AG04450 (cell line): ENCODE data around the gene MMGT1. TPM values are rescaled to one million over a fixed set of nuclear protein-coding genes. Genes with fewer than 3 reads are reported as not detected.

Source experiments
- CTCF ChIA-PET: fragments of 300-600, 350-600 bp; formaldehyde crosslinking; extraction: SDS; loops from one replicate; lab custom pipeline; 2022; ENCODE audit warnings: antibody characterized with exemption, inconsistent platforms; lab: Charles Lee
- POLR2A ChIA-PET: fragments of 350-600 bp; formaldehyde crosslinking; extraction: SDS; loops from one replicate; lab custom pipeline; 2021; ENCODE audit warnings: antibody characterized with exemption, inconsistent platforms; lab: Yijun Ruan, JAX
- DNase-seq: peaks from one replicate; pipeline ENCODE4 v3.0.0-alpha.2; 2011; ENCODE audit warnings: low read depth, low spot score
- H3K27ac ChIP-seq: one replicate; pipeline ENCODE4 v1.5.1; 2012; ENCODE audit warnings: low read depth, low read length, control low read depth
- H3K27me3 ChIP-seq: one replicate; pipeline ENCODE4 v1.6.0; 2012; ENCODE audit warnings: low read length; ENCODE audit not compliant: control insufficient read depth, insufficient read depth
- H3K4me3 ChIP-seq: 2 replicates; pipeline ENCODE4 v1.5.1; 2011; ENCODE audit warnings: mild to moderate bottlenecking, low read depth, low read length, control low read depth
- H3K9me3 ChIP-seq: 2 replicates; pipeline ENCODE4 v1.5.1; 2012; ENCODE audit warnings: low read length; ENCODE audit not compliant: control insufficient read depth, insufficient read depth
- polyA minus RNA-seq: library from RNA; depleted of rRNA, polyadenylated mRNA; stranded (reverse); fragments of >200 nt; gene quantifications from 2 replicates; pipeline ENCODE4 v1.2.3, GENCODE V29; 2011; rRNA and poly(A)+ RNA removed
- polyA plus RNA-seq: library from polyadenylated mRNA; depleted of rRNA; stranded (reverse); fragments of >200 nt; gene quantifications from 2 replicates; pipeline ENCODE4 v1.2.3, GENCODE V29; 2011; rRNA removed
- TF ChIP-seq, protein P1 (sequence below): IDR thresholded peaks from 2 replicates; pipeline ENCODE4 v1.5.1; 2011; ENCODE audit warnings: low read depth, low read length, control low read depth, inconsistent platforms

The MMGT1 gene
- polyA plus RNA-seq (16.7 and 23.3 TPM in 2 replicates), polyA minus RNA-seq (11.4 and 20.7 TPM in 2 replicates)

DNA sequence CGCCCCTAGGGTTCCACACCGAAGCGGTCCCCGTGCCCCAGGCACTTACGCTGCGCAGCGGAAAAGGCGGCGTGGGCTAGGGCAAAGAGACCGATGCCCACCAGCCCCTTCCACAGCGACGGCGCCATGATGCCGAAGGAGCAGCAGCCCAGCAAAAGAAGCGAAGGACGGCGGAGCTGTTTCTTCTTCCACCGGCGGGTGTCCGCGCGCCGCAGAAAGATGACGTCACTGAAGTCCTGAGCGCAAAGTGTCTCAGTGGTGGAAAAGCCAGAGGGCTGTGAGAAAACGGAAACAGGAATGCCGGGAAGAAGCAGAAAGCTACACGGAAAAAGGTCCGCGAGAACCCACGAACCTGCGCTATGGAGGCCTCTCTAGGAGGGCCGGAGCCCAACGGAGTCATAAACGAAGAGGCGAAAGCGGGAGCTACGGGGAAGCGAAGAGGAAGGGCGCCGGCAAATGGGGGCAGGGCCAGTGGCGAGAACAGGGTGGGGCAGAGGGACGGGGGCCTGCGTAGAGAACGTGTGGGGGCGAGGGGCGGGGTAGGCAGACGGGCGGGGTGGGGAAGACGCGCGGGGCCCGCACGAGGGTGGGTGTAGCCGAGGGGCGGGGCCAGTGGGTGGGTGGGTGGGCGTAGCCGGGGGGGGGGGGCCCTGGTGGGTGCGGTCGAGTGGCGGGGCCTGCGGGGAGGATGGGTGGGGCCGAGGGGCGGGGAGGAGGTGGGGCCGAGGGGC, at the start of gene MMGT1:
MMGT1 (minus strand) TSS at position 441 of the 731 bp plus-strand sequence; CDS start at position 128, 313 bp downstream.
- ChIA-PET POLR2A (no interaction called here), CTCF (interaction anchor here (0.8 kb wide), 1 partner anchor 292 kb away, joined by 3 read pairs; no protein-coding TSS in a partner anchor)
- TF ChIP-seq, protein P1, sequence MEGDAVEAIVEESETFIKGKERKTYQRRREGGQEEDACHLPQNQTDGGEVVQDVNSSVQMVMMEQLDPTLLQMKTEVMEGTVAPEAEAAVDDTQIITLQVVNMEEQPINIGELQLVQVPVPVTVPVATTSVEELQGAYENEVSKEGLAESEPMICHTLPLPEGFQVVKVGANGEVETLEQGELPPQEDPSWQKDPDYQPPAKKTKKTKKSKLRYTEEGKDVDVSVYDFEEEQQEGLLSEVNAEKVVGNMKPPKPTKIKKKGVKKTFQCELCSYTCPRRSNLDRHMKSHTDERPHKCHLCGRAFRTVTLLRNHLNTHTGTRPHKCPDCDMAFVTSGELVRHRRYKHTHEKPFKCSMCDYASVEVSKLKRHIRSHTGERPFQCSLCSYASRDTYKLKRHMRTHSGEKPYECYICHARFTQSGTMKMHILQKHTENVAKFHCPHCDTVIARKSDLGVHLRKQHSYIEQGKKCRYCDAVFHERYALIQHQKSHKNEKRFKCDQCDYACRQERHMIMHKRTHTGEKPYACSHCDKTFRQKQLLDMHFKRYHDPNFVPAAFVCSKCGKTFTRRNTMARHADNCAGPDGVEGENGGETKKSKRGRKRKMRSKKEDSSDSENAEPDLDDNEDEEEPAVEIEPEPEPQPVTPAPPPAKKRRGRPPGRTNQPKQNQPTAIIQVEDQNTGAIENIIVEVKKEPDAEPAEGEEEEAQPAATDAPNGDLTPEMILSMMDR = no peak
- peak; percentile 47 for DNase-seq
- H3K27me3 ChIP-seq = no peaks in the 10 kb centered on the region
- no peaks in the 10 kb centered on the region for H3K9me3 ChIP-seq
- peak within 1 kb of the TSS; percentile 96 for H3K27ac ChIP-seq
- H3K4me3 ChIP-seq = peak within 1 kb of the TSS; percentile 82

GRCh38 chrX:136021903-136022302, 48.1 kb upstream of the MMGT1 start:
- TF ChIP-seq, protein P1 = no peak
- no peaks in the 10 kb centered on the region for H3K9me3 ChIP-seq
- H3K27me3 ChIP-seq = no peaks in the 10 kb centered on the region
- H3K27ac ChIP-seq = no peak overlapping the region
- ChIA-PET CTCF (interaction anchor here (1.1 kb wide), 1 partner anchor 141 kb away, joined by 3 read pairs; no protein-coding TSS in a partner anchor), POLR2A (no interaction called here)
- no peak for DNase-seq
- no peak overlapping the region for H3K4me3 ChIP-seq

GRCh38 chrX:136021160-136021559, 47.4 kb upstream of the MMGT1 start:
- H3K9me3 ChIP-seq = no peaks in the 10 kb centered on the region
- ChIA-PET CTCF (interaction anchor here (1.1 kb wide), 1 partner anchor 142 kb away, joined by 3 read pairs; no protein-coding TSS in a partner anchor), POLR2A (no interaction called here)
- H3K27me3 ChIP-seq = no peaks in the 10 kb centered on the region
- no peak for DNase-seq
- H3K27ac ChIP-seq = no peak overlapping the region
- H3K4me3 ChIP-seq = no peak overlapping the region
- TF ChIP-seq, protein P1 = no peak

DNA sequence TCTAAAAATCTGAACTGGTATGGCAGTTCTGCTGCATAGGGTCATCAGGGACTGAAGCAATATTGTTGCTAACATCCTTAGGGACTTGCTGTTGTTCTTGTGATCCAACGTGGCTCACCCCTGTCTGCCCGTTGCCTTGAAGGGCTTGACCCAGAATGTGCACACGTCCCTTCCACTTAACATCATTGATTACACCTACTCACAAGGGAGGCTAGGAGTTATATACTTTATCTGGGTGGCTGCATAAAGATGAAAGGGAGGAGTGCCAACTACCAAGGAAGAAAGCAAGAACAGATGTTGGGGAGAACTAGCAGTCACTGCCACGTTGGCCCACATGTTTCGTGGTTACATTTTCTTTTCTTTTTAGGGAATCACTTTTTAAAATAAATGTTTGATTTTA, 45.4 kb upstream of the MMGT1 start:
- no peak overlapping the region for H3K27ac ChIP-seq
- DNase-seq = no peak
- TF ChIP-seq, protein P1 = no peak
- CTCF ChIA-PET = no interaction called here
- H3K4me3 ChIP-seq = no peak overlapping the region
- no peaks in the 10 kb centered on the region for H3K27me3 ChIP-seq
- H3K9me3 ChIP-seq = no peaks in the 10 kb centered on the region
- POLR2A ChIA-PET = no interaction called here

GRCh38 chrX:136016881-136017280, 43.1 kb upstream of the MMGT1 start:
- no peak overlapping the region for H3K27ac ChIP-seq
- no peaks in the 10 kb centered on the region for H3K27me3 ChIP-seq
- H3K9me3 ChIP-seq = no peaks in the 10 kb centered on the region
- no peak overlapping the region for H3K4me3 ChIP-seq
- CTCF ChIA-PET = interaction anchor here (0.9 to 1.0 kb wide), 2 partner anchors 11 to 192 kb away, joined by 3 read pairs; no protein-coding TSS in a partner anchor
- TF ChIP-seq, protein P1 = no peak
- no peak for DNase-seq
- POLR2A ChIA-PET = interaction anchor here (0.6 kb wide), 1 partner anchor 11 kb away, joined by 3 read pairs; no protein-coding TSS in a partner anchor
